ENCODE measurements around the gene OTOP3.
"Not testable (repeated sequence)": the region's sequence is repeated elsewhere in the genome, so short reads cannot be mapped to it uniquely, and the experiment has no call there.

The OTOP3 gene

GRCh38 chr17:74935585-74936469 lies at the start of gene OTOP3:
Gene OTOP3 (plus strand): TSS chr17:74935898. CDS start chr17:74935922, 24 bp downstream.
- no peak for DNase-seq (ENCODE audit: low read depth in 4 of 4, low spot score in 1 of 4)

DNA sequence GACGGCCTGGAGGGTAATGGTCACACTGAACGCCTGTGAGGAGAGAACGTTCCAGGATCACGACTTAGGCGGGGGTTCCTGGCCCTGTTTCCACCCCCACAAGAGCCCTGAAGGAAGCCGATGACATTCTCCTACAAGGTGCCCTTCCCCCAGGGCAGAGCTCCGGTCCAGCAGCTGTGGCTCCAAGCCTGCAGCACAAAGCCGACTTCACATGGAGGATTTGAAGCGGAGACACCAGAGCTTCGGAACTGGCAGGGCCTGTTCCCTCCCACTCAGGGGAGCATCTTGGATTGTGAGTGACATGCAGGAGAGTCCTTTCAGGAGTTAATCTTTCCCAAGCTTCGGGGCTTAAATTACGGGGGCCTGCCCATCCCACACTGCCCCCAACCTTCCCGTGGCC lies 47.2 kb upstream of the OTOP3 start:
- DNase-seq (ENCODE audit: low read depth in 4 of 4, low spot score in 1 of 4), result no peak

DNA sequence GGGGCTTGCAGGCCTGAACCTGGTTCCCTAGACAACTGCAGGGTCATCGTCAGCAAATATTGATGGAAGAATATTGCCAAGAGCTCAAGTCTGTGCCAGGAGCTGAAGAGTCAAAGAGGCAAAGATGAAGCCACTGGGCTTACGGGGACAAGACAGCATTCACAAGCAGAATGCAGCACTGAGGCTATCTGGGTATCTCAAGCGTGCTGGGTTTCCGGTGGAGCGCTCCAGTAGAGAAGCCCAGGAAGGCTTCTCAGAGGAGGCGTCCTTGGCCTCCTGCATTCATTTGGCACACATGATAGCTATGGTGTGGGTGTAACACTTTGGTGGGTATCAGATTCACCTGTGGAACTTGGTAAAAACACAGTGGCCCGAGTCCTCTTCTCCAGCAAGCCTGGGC lies 45.1 kb upstream of the OTOP3 start:
- no peak for DNase-seq (ENCODE audit: low read depth in 4 of 4, low spot score in 1 of 4)

DNA sequence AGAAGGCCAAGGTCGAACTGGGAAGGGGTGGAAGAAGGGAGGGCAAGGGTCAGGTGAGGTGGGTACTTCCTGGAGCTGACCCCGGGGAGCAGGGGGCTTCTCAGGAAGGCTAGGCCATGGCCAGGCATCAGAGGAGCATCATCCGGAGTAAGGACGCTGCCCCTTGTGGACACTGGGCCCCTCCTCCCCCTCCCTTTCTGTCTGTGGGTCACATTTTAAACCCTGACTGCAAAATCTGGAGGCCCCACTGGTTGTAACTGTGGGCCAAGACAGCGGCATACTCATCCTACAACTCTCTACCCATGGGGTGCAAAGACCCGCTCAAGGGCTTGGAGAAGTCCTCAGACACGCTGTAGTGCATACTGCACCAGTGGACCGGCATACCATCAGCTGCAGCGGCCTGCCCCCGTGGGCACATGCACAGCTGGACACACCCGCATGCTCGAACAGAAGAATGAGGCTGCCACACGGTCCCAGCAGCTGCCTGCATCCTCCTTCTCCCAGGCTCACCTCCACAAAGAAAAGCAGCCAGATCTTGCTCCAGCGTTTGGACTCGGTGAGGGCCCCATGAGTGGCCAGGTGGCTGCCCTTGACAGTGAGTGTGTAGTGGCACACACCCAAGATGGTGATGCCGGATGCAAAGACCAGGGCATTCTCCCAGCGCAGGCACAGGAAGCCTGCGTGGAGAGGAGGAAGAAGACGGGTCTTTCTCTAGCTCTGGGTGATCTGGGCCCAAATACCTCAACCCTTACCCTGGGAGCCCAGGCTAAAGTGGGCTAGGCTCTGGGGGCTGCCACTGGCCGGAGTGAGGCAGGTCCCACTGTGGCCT lies 43.5 kb upstream of the OTOP3 start:
- DNase-seq (ENCODE audit: low read depth in 4 of 4, low spot score in 1 of 4), result no peak

GRCh38 chr17:74892974-74893911 lies 42.5 kb upstream of the OTOP3 start, which contains the start of gene FADS6:
Gene FADS6 (minus strand): TSS chr17:74893633. CDS start chr17:74893595, 38 bp downstream.
- DNase-seq (ENCODE audit: low read depth in 4 of 4, low spot score in 1 of 4), result no peak

DNA sequence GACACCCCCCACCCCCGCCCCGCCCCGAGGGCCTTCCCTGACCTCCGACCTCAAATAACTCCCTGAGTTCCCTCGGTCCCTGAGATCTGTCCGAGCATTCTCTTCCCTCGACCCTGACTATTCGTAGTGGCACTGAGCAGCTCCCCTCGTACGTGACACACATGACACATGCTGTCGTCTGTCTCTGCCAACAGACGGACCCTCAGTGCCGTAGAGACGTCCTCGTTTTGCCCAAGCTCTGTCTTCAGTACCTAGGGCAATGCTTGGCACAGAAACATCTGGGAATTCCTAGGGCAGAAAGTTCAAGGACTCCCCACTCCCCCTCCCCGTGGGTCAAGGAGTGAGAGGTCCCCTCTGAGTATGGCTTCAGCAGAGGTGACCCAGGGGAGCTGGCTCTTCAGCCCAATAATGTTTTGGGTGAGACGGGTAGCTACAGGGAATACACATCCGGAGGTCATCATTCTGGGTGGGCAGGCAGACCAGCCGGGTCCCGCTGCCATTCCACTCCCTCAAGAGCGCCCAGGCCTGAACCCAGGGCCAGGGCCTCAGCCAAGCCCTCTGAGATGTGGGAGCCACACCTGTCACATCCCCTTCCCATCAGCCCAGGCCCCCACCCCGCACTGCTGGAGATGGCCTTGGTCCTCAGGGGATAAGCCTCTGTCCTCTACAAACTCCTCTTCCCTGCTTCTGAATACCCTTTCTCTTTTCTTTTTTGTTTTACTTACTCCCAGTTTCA lies 41.6 kb upstream of the OTOP3 start:
- DNase-seq (ENCODE audit: low read depth in 4 of 4, low spot score in 1 of 4), result no peak

DNA sequence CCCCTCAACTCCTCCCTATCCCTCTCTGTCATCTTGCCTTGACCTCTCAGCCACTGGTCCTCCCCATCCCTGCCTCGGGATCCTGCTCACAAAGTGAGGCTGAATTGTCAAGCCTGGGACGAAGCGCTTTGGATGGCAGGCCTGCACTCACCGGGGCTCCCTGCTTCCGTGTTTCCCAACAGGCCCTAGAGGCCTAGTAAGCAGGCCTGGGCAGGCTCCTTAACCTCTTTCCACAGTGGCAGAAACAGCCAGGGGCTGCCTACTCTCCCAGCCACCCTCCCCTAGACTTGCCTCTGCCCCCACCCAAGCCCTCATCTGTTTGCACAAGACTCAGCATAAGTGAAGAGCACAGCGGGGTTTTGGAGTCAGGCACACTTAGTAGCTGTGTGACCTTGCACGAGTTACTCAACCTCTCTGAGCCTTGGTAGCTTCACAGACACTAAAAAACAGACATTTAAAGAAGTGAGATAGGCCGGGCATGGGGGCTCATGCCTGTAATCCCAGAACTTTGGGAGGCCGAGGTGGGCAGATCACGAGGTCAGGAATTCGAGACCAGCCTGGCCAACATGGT lies 37.2 kb upstream of the OTOP3 start:
- DNase-seq (ENCODE audit: low read depth in 4 of 4, low spot score in 1 of 4), result no peak

DNA sequence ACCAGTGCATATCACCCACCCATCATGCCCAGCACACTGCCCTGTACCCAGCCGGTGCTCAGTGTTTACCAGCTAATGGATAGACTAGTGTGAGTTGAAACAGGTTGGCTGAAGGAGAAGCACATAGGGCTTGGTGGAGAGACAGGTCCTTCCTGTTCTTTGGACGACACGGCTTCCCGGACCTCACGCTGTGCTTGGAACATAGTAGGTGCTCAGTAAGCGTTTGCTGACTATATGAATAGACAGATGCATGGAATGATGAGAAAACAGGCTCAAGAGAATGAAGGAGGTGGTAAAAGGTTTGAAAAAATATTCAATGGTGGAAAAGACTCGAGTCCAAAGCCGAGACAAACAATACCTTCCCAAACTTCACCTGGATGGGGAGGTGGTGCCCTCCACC lies 35.5 kb upstream of the OTOP3 start:
- no peak for DNase-seq (ENCODE audit: low read depth in 4 of 4, low spot score in 1 of 4)

DNA sequence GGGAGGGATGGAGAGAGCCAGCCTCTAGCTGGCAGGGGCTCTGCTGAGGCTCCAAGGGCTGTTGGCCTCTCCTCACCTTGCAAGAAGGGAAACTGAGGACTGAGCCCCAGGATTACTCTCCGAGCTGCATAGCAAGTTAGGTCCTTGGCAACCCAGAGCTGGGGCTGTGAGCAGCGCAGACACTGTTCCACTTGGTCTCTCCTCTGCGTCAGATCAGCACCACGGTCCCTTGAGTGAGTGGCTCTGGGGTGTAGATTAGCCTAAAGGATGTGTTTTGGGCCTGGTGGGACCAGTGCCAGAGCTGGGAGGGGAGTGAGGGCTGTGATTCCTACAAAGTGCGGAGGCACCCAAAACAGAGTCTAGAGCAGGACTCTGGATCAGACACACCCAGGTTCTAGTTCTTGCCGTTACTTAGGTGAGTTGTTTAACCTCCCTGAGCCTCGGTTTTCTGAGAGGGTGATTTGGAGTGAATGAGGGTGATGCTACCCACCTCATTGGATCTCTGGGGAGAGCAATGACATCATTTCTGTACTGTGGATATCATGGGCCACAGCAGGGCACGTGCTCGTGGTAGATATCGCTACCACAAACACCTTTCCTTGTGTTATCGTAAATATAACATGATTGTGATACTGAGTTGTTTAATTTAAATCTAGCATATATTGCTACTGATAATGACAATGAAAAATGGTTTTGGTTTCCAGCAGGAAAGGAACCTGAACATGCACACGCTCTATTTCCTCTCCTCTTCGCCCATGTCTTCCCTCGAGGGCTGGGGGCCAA lies 34.2 kb upstream of the OTOP3 start:
- no peak for DNase-seq (ENCODE audit: low read depth in 4 of 4, low spot score in 1 of 4)

- no peak for DNase-seq (ENCODE audit: low read depth in 4 of 4, low spot score in 1 of 4)
These were observed 32.7 kb upstream of the OTOP3 start for GRCh38 chr17:74903034-74903433.

- no peak for DNase-seq (ENCODE audit: low read depth in 4 of 4, low spot score in 1 of 4)
These were observed 32.0 kb upstream of the OTOP3 start for GRCh38 chr17:74903671-74904070.

GRCh38 chr17:74904687-74905409 lies 30.9 kb upstream of the OTOP3 start:
- DNase-seq (ENCODE audit: low read depth in 4 of 4, low spot score in 1 of 4), result no peak

DNA sequence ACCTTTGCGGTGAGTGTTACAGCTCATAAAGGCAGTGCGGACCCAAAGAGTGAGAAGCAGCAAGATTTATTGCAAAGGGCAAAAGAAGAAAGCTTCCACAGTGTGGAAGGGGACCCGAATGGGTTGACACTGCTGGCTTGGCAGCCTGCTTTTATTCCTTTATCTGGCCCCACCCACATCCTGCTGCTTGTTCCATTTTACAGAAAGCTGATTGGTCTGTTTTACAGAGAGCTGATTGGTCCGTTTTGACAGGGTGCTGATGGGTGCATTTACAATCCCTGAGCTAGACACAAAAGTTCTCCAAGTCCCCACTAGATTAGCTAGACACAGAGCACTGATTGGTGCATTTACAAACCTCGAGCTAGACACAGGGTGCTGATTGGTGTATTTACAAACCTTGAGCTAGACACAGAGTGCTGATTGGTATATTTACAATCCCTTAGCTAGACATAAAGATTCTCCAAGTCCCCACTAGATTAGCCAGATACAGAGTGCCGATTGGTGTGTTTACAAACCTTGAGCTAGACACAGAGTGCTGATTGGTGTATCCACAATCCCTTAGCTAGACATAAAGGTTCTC lies 29.4 kb upstream of the OTOP3 start:
- not testable (repeated sequence) for DNase-seq (ENCODE audit: low read depth in 4 of 4, low spot score in 1 of 4)

DNA sequence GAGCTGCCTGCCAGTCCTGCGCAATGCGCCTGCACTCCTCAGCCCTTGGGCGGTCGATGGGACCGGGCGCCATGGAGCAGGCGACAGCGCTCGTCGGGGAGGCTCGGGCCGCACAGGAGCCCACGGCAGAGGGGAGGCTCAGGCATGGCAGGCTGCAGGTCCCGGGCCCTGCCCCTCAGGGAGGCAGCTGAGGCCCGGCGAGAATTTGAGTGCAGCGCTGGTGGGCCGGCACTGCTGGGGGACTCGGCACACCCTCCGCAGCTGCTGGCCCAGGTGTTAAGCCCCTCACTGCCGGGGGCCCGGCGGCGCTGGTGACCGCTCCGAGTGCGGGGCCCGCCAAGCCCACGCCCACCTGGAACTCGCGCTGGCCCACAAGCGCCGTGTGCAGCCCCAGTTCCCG lies 28.7 kb upstream of the OTOP3 start:
- no peak for DNase-seq (ENCODE audit: low read depth in 4 of 4, low spot score in 1 of 4)

DNA sequence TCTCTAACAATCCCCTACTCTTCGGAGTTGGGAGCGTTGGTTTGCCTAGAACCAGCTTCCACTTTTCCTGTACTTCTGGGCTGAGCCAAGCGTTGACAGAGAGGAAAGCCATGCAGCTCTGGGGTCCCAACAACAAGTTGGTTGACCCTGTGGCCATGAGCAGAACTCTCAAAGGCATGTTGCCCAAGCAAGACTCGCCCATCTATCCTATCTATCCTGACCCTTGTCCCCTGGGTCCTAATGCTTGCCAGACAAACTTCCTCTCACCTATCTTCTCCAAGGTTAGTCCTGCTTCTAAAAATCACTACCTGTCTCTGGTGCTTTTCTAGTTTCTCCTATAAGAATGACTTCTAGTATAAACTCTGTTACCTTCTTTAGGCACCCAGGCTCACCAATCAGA lies 26.6 kb upstream of the OTOP3 start:
- DNase-seq (ENCODE audit: low read depth in 4 of 4, low spot score in 1 of 4), result not testable (repeated sequence)

DNA sequence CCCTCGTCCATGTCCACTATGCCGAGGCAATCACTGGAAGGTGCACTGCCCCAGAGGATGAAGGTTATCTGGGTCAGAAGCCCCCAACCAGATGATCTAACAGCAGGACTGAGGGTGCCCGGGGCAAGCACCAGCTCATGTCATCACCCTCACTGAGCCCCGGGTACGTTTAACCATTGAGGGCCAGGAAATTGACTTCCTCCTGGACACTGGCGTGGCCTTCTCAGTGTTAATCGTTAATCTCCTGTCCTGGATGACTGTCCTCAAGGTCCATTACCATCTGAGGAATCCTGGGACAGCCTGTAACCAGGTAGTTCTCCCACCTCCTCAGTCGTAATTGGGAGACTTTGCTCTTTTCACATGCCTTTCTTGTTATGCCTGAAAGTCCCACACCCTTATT lies 24.3 kb upstream of the OTOP3 start:
- not testable (repeated sequence) for DNase-seq (ENCODE audit: low read depth in 4 of 4, low spot score in 1 of 4)

GRCh38 chr17:74916136-74916850 lies 19.4 kb upstream of the OTOP3 start:
- DNase-seq (ENCODE audit: low read depth in 4 of 4, low spot score in 1 of 4), result no peak

GRCh38 chr17:74916851-74917199 lies 18.9 kb upstream of the OTOP3 start:
- no peak for DNase-seq (ENCODE audit: low read depth in 4 of 4, low spot score in 1 of 4)

Measured in stimulated activated CD4-positive, alpha-beta T cell treated with anti-CD3 and anti-CD28 coated beads, Interleukin-1b, Interleukin-23, amount 100 ng/mL, for 24 hours (primary cell).